H1 (cell line): ENCODE data around the gene TBCD. TPM values are rescaled to one million over a fixed set of nuclear protein-coding genes. Genes with fewer than 3 reads are reported as not detected.

Experiments
- CTCF ChIA-PET: fragments of 300-600 bp; sonication (Branson Sonifier 250); formaldehyde crosslinking; loops from one replicate; lab custom pipeline; 2021; ENCODE audit not compliant: partially characterized antibody; lab: Charles Lee
- POLR2A ChIA-PET: fragments of 300-600 bp; sonication (Branson Sonifier 250); formaldehyde crosslinking; loops from one replicate; lab custom pipeline; 2021; ENCODE audit warnings: inconsistent platforms; ENCODE audit not compliant: partially characterized antibody; lab: Charles Lee
- DNase-seq, 2 experiments: peaks; one replicate each; pipeline versions ENCODE4 v3.0.0 to v3.0.0-alpha.2; 2010 to 2022; ENCODE audit warnings: low spot score in 2 of 2, low read depth in 1 of 2, mixed read lengths in 1 of 2
- FAIRE-seq: peaks from 2 replicates; lab custom pipeline; 2011; peaks lifted over from hg19 to GRCh38; lab: Jason Lieb, UNC
- H2AFZ ChIP-seq: 2 replicates; pipeline ENCODE4 v1.8.1; 2012; ENCODE audit warnings: low read length, inconsistent platforms
- H2AK5ac ChIP-seq: 2 replicates; pipeline ENCODE4 v1.6.1; 2013; ENCODE audit warnings: low read depth, low read length
- H2BK120ac ChIP-seq: replicated peaks from 2 replicates; pipeline ENCODE3; 2013; ENCODE audit warnings: low read depth, low read length, inconsistent platforms
- H2BK12ac ChIP-seq: 2 replicates; pipeline ENCODE4 v1.6.1; 2013; ENCODE audit warnings: low read depth, low read length
- H2BK15ac ChIP-seq: 2 replicates; pipeline ENCODE4 v1.6.1; 2013; ENCODE audit warnings: low read length
- H2BK20ac ChIP-seq: 2 replicates; pipeline ENCODE4 v1.6.1; 2013; ENCODE audit warnings: low read length
- H2BK5ac ChIP-seq: 2 replicates; pipeline ENCODE4 v1.6.1; 2013; ENCODE audit warnings: low read depth, low read length
- H3K14ac ChIP-seq: 2 replicates; pipeline ENCODE4 v1.6.1; 2013; ENCODE audit warnings: inconsistent platforms; ENCODE audit not compliant: insufficient read length
- H3K18ac ChIP-seq: 2 replicates; pipeline ENCODE4 v1.6.1; 2013; ENCODE audit warnings: low read length; ENCODE audit errors: extremely low read depth
- H3K23ac ChIP-seq: 2 replicates; pipeline ENCODE4 v1.6.1; 2013; ENCODE audit warnings: inconsistent platforms; ENCODE audit not compliant: insufficient read length
- H3K23me2 ChIP-seq: 2 replicates; pipeline ENCODE4 v1.6.1; 2013; ENCODE audit warnings: low read depth, low read length
- H3K27ac ChIP-seq: 2 replicates; pipeline ENCODE4 v1.6.1; 2011; ENCODE audit warnings: low read depth, low read length, inconsistent platforms
- H3K27me3 ChIP-seq, 4 experiments: replicated peaks in 1 of 4; 1 replicate in 1 of 4; 2 replicates in 3 of 4; pipeline versions ENCODE4 v1.6.1 to v1.8.1; 2011 to 2013; ENCODE audit warnings: low read length in 3 of 4, mild to moderate bottlenecking in 3 of 4, inconsistent platforms in 2 of 4, mixed read lengths in 2 of 4, moderate library complexity in 1 of 4; ENCODE audit not compliant: control insufficient read depth in 3 of 4, insufficient read depth in 3 of 4; ENCODE audit errors: extremely low read depth in 1 of 4
- H3K36me3 ChIP-seq, 4 experiments: 2 replicates each; pipeline versions ENCODE4 v1.6.1 to v1.8.1; 2011 to 2013; ENCODE audit warnings: mild to moderate bottlenecking in 4 of 4, low read length in 3 of 4, moderate library complexity in 2 of 4, control low read depth in 1 of 4, inconsistent platforms in 1 of 4; ENCODE audit not compliant: insufficient read depth in 4 of 4, control insufficient read depth in 2 of 4
- H3K4ac ChIP-seq: replicated peaks from 2 replicates; pipeline ENCODE3; 2013; ENCODE audit warnings: low read length, low read depth, mixed read lengths, inconsistent platforms; ENCODE audit not compliant: insufficient read length
- H3K4me1 ChIP-seq, 4 experiments: replicated peaks in 1 of 4; 1 replicate in 1 of 4; 2 replicates in 3 of 4; pipeline versions ENCODE4 v1.6.1 to v1.8.1; 2011 to 2013; ENCODE audit warnings: low read length in 3 of 4, inconsistent platforms in 2 of 4, mixed read lengths in 1 of 4; ENCODE audit not compliant: insufficient read depth in 4 of 4, control insufficient read depth in 3 of 4
- H3K4me2 ChIP-seq, 2 experiments: 2 replicates each; pipeline versions ENCODE4 v1.6.1 to v1.8.1; 2011 to 2013; ENCODE audit warnings: low read depth in 2 of 2, low read length in 2 of 2, control low read depth in 1 of 2, inconsistent platforms in 1 of 2, mild to moderate bottlenecking in 1 of 2; ENCODE audit not compliant: insufficient read depth in 1 of 2
- H3K4me3 ChIP-seq, 4 experiments: fragments of 200-600, 300-600 bp in 1 of 4; sonication (generic), shearing (Covaris generic), sonication (Bioruptor Twin) in 1 of 4; 2 replicates each; pipeline versions ENCODE4 v1.5.1 to v1.8.1; 2011 to 2016; ENCODE audit warnings: low read length in 4 of 4, low read depth in 3 of 4, control low read depth in 2 of 4, inconsistent platforms in 2 of 4, mild to moderate bottlenecking in 2 of 4, mixed read lengths in 1 of 4, moderate library complexity in 1 of 4; ENCODE audit not compliant: insufficient read depth in 2 of 4; ENCODE audit errors: extremely low read depth in 1 of 4
- H3K56ac ChIP-seq: replicated peaks from 2 replicates; pipeline ENCODE3; 2013; ENCODE audit warnings: low read depth, mild to moderate bottlenecking, mixed read lengths, low read length, inconsistent platforms; ENCODE audit not compliant: insufficient read length
- H3K79me1 ChIP-seq: 2 replicates; pipeline ENCODE4 v1.6.1; 2013; ENCODE audit warnings: low read depth, low read length, control low read depth
- H3K79me2 ChIP-seq, 2 experiments: 2 replicates each; pipeline versions ENCODE4 v1.6.1 to v1.8.1; 2012 to 2013; ENCODE audit warnings: low read length in 2 of 2, mild to moderate bottlenecking in 2 of 2, inconsistent platforms in 1 of 2; ENCODE audit not compliant: insufficient read depth in 2 of 2, control insufficient read depth in 1 of 2
- H3K9ac ChIP-seq, 4 experiments: replicated peaks in 1 of 4; 1 replicate in 1 of 4; 2 replicates in 3 of 4; pipeline versions ENCODE4 v1.6.1 to v1.8.1; 2011 to 2013; ENCODE audit warnings: low read depth in 3 of 4, low read length in 3 of 4, control low read depth in 2 of 4, mild to moderate bottlenecking in 2 of 4, moderate library complexity in 2 of 4, inconsistent platforms in 1 of 4; ENCODE audit errors: extremely low read depth in 1 of 4
- H3K9me3 ChIP-seq, 2 experiments: 2 replicates each; pipeline versions ENCODE4 v1.6.1 to v1.8.1; 2012 to 2013; ENCODE audit warnings: mild to moderate bottlenecking in 2 of 2, moderate library complexity in 2 of 2, control low read depth in 1 of 2, inconsistent platforms in 1 of 2, low read depth in 1 of 2, low read length in 1 of 2, mixed read lengths in 1 of 2; ENCODE audit not compliant: insufficient read depth in 2 of 2
- H4K20me1 ChIP-seq, 2 experiments: replicated peaks in 1 of 2; 2 replicates each; pipeline versions ENCODE3 to v1.8.1; 2011 to 2013; ENCODE audit warnings: inconsistent platforms in 2 of 2, low read length in 2 of 2, mild to moderate bottlenecking in 1 of 2; ENCODE audit not compliant: insufficient read depth in 2 of 2, control insufficient read depth in 1 of 2
- H4K5ac ChIP-seq: 2 replicates; pipeline ENCODE4 v1.6.1; 2013; ENCODE audit warnings: low read length, low read depth, mixed read lengths, inconsistent platforms; ENCODE audit not compliant: insufficient read length
- H4K8ac ChIP-seq: 2 replicates; pipeline ENCODE4 v1.8.0; 2013; ENCODE audit warnings: mild to moderate bottlenecking, moderate library complexity, low read length, inconsistent platforms; ENCODE audit not compliant: insufficient read depth; ENCODE audit errors: extremely low read depth
- H4K91ac ChIP-seq: replicated peaks from 2 replicates; pipeline ENCODE3; 2013; ENCODE audit warnings: low read length, mixed read lengths, inconsistent platforms; ENCODE audit not compliant: insufficient read length
- ASH2L ChIP-seq: fragments of 200-600, 300-600 bp; sonication (generic); IDR thresholded peaks from one replicate; pipeline ENCODE4 v1.7.1; 2017; ENCODE audit warnings: low read length
- EGR1 ChIP-seq: IDR thresholded peaks from 2 replicates; pipeline ENCODE4 v1.6.1; 2011; ENCODE audit warnings: low read depth, low read length, borderline replicate concordance
- EP300 ChIP-seq, 2 experiments: IDR thresholded peaks; 1 replicate in 1 of 2; 2 replicates in 1 of 2; pipeline ENCODE4 v1.6.1; 2011 to 2012; ENCODE audit warnings: low read depth in 2 of 2, low read length in 2 of 2, mild to moderate bottlenecking in 2 of 2, borderline replicate concordance in 1 of 2, inconsistent platforms in 1 of 2, moderate library complexity in 1 of 2
- HDAC6 ChIP-seq: IDR thresholded peaks from one replicate; pipeline ENCODE4 v1.7.1; 2012; ENCODE audit warnings: low read depth, mild to moderate bottlenecking, inconsistent platforms, low read length, moderate library complexity
- POLR2A ChIP-seq, 2 experiments: IDR thresholded peaks; 1 replicate in 1 of 2; 2 replicates in 1 of 2; pipeline ENCODE4 v1.6.1; 2011; ENCODE audit warnings: low read depth in 2 of 2, low read length in 2 of 2, mild to moderate bottlenecking in 2 of 2; ENCODE audit errors: control extremely low read depth in 1 of 2
- WGBS, 2 experiments: shearing (Covaris generic) in 1 of 2; methylation state at CpG; one replicate each; pipeline versions ENCODE4 v1.1.6 to v1.1.7; 2013 to 2015; ENCODE audit warnings: low lambda C conversion rate in 2 of 2, mixed read lengths in 2 of 2, inconsistent platforms in 1 of 2, low coverage in 1 of 2, missing lambda C conversion rate in 1 of 2; ENCODE audit not compliant: insufficient replicate concordance in 2 of 2, insufficient coverage in 1 of 2, insufficient read length in 1 of 2; ENCODE audit errors: extremely low coverage in 1 of 2, missing lambda C conversion rate in 1 of 2; 5-methylcytosine and 5-hydroxymethylcytosine counted together
- polyA plus RNA-seq, 7 experiments: library from polyadenylated mRNA; depleted of rRNA in 3 of 7; stranded (reverse) in 5 of 7; unstranded in 2 of 7; fragments of >200 nt in 5 of 7; fragments of 200-250 nt in 2 of 7; gene quantifications; 1 replicate in 5 of 7; 2 replicates in 1 of 7; 4 replicates in 1 of 7; pipeline versions ENCODE4 v1.2.1 to v1.2.3, GENCODE V29; 2011 to 2013; ENCODE audit warnings: missing spikeins in 2 of 7, mixed read lengths in 2 of 7
- total RNA-seq: library from RNA; stranded (reverse); fragmentation: NEBNext Ultra II Directional; extraction: Animal tissue kit (Norgen Biotek cat#: 25700); gene quantifications from 2 replicates; pipeline ENCODE4 v1.2.1, GENCODE V29; 2021

The TBCD gene
- total and polyA plus RNA-seq, 2 of the 8 experiments (the other 6 are each of a cell fraction or from before 2014, with no cell fraction given), result 118 to 162 TPM

DNA sequence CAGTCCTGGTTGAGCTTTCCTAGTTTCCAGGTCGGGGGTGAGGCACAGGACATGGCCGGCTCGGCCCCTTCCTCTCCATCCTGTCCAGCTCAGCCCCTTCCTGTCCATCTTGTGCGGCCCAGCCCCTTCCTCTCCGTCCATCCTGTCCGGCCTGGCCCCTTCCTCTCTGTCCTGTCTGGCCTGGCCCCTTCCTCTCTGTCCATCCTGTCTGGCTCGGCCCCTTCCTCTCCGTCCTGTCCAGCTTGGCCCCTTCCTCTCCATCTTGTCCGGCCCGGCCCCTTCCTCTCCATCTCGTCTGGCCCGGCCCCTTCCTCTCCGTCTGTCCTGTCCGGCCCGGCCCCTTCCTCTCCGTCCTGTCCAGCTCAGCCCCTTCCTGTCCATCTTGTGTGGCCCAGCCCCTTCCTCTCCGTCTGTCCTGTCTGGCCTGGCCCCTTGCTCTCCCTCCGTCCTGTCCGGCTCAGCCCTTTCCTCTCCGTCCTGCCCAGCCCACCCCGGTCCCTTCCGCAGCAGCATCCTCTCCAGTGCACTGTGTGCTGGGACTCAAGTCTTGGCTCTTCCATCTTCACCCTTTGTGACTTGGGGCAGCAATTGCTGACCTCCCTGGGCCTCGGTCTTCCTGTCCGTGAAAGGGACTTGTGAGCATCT, 93.4 kb downstream of the TBCD start:
- TF ChIP-seq HDAC6 (no peak), EP300 (IDR thresholded peaks at IDR 0.05; ENCODE audit: borderline replicate concordance in 1 of 2, low read depth in 2 of 2, low read length in 2 of 2) (no peak), ASH2L (no peak), EGR1 (no peak), POLR2A (IDR thresholded peaks at IDR 0.05; ENCODE audit: control extremely low read depth in 1 of 2, low read depth in 2 of 2, low read length in 2 of 2) (no peak)

More for the DNA sequence above, 93.4 kb downstream of the TBCD start:
- no peak overlapping the region for H2BK5ac ChIP-seq
- H2BK120ac ChIP-seq, result no peak overlapping the region
- H3K4me2 ChIP-seq, result no peak overlapping the region
- no peak overlapping the region for H4K5ac ChIP-seq
- H3K14ac ChIP-seq, result no peak overlapping the region
- peaks cover 0 to 7% of the 10 kb centered on the region in 2 experiments; a peak in 1 of 4 replicates for H3K9me3 ChIP-seq
- H4K8ac ChIP-seq, result no peak overlapping the region; the same call in 1 of the 2 replicates
- H2BK12ac ChIP-seq, result no peak overlapping the region
- H3K4ac ChIP-seq, result no peak overlapping the region
- no peak overlapping the region for H3K23ac ChIP-seq
- no peak overlapping the region for H2AFZ ChIP-seq
- H3K27me3 ChIP-seq, result no peaks in the 10 kb centered on the region
- no peak overlapping the region for H3K56ac ChIP-seq
- H3K4me3 ChIP-seq, result no peak overlapping the region
- peaks cover 5% of the 10 kb centered on the region; the same call in 1 of the 2 replicates for H3K79me1 ChIP-seq
- peaks cover 0 to 6% (median 0%) of the 10 kb centered on the region in 4 experiments; a peak in 2 of 8 replicates for H3K36me3 ChIP-seq
- H4K91ac ChIP-seq, result no peak overlapping the region
- no peaks in the 10 kb centered on the region for H3K23me2 ChIP-seq
- no peak overlapping the region for H2BK20ac ChIP-seq
- no peaks in the 10 kb centered on the region for H3K79me2 ChIP-seq
- ChIA-PET CTCF (interaction anchor here (1.0 to 2.7 kb wide), 3 partner anchors 10 to 72 kb away, joined by 4 to 10 read pairs (median 6); no protein-coding TSS in a partner anchor), POLR2A (interaction anchor here (0.7 to 1.8 kb wide), 2 partner anchors 27 to 75 kb away, joined by 3 to 5 read pairs; no protein-coding TSS in a partner anchor)
- H3K9ac ChIP-seq, result no peak overlapping the region
- H3K18ac ChIP-seq, result no peak overlapping the region
- peaks cover 0 to 2% of the 10 kb centered on the region in 2 experiments for H4K20me1 ChIP-seq
- peaks cover under 1 to 5% (median 4%) of the 10 kb centered on the region in 4 experiments; a peak in 5 of 7 replicates for H3K4me1 ChIP-seq
- H2AK5ac ChIP-seq, result no peak overlapping the region
- H3K27ac ChIP-seq, result no peak overlapping the region
- WGBS, 2 experiments, result 93% methylated on average over 20 of the region's 24 CpGs; no CpG with 5 or more reads in 1 of the 2 experiments
- H2BK15ac ChIP-seq, result no peak overlapping the region
- FAIRE-seq (no peak), DNase-seq (no peak)
